OCI-LY3 (cell line): Measurements from ENCODE around the gene GAB2.

Source experiments
- CTCF ChIP-seq: fragments of 200-600, 300-600 bp; sonication (generic); IDR thresholded peaks from 2 replicates; pipeline ENCODE4 v1.5.1; 2014; ENCODE audit warnings: antibody characterized with exemption, low read length, low read depth
- EZH2phosphoT487 ChIP-seq: fragments of 200-600 bp; shearing (Covaris generic); IDR thresholded peaks from 2 replicates; pipeline ENCODE4 v1.6.1; 2018; ENCODE audit warnings: antibody characterized with exemption, mixed run types, low read depth

DNA sequence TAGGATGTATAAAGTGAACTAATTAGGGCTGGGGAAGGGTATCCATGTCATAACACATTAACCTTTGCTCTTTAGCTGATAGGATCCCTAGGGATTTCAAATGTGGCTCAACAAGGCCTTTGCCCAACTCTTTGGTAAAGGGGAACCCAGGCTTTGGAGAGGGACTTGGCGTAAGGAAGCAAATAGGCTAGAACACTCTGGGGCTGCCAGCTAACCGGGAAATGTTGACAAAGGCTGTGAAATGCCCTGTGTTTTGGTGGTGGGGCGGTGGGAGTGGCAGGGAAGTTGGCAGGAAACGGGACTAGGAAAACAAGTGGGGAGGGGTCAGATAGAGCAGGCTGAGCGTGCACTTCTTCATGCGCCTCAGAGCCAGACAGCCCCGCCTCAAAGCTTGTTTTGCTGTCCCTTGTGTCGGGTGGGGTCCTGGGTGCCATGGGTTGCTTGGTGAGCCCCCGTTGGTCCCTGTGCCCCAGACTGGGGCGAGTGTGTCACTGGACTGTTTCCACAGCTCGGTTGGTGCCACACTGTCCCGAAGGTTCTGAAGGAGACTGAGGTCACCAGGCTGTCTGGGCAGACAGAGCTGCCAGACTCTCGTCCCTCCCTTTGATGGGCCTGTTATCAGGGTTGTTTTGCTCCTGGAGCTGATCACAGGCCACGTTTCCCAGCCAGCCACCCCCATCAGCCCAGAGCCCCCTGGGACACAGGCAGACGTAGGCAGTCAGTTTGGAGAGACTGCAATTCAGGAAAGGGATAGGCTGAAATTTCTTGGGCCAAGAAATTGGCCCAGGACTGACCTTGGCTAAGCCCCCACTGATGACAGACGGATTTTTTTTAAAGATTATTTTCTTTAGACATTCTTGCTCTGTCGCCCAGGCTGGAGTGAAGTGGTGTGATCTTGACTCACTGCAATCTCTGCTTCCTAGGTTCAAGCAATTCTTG is 248.8 kb downstream of the GAB2 start:
- TF ChIP-seq CTCF, result no peak
- no peak for TF ChIP-seq EZH2phosphoT487
